KBM-7 (cell line): ENCODE measurements around the gene SUMO3.

ENCODE experiments used
- DNase-seq: peaks from one replicate; pipeline ENCODE4 v3.0.0-alpha.2; 2015
- in situ Hi-C: fragments of 300-500 bp; cut with MboI; formaldehyde crosslinking; loops from 2 replicates; pipeline ENCODE4 v1.14.3; 2020; ENCODE audit warnings: low sequenced_read_pairs, low pct_unique_long_range_greater_than_20kb, mixed read lengths

The SUMO3 gene

DNA sequence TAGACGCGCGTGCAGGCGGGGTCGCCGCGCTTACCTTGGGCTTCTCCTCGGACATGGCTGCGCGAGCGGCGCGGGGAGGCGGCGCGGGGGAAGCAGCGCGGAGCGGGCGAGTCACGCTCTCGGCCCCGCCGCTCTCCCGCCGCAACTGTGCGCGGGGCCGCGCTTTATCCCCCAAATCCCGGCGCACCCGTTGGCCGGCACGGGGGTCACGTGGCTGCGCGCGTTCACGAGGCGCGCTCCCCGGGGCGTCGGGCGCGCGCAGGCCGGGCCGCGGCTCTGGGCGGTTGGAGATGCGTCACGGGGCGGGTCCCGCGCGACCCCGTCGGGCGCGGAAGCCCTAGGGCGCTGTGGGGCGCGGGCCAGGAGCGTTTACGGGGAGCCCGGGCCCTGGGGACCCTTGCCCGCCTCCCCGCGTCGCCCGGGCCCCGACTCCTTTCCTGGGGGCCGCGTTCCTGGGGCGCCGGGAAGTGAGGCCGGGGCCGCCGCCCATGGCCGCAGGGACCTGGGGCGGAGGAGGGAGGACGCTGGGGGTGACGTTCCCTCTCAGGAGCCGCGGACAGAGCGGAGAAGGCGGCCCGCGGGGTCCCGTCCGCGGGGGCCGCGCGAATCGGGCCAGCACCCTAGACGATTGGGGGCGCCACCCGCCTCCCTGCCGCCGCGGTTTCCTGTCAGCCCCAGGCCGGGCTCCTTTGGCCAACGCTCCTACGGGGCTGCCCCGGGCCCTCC is at the start of gene SUMO3:
TSS of gene SUMO3 (minus strand) at position 149 of the 726 bp plus-strand sequence. CDS start at position 55, 94 bp downstream.
- in situ Hi-C loops: no loop called here
- DNase-seq: peak; percentile 87

- in situ Hi-C loops: no loop called here
- no peak for DNase-seq
Measured at GRCh38 chr21:44867464-44867863, 49.6 kb upstream of the SUMO3 start.

DNA sequence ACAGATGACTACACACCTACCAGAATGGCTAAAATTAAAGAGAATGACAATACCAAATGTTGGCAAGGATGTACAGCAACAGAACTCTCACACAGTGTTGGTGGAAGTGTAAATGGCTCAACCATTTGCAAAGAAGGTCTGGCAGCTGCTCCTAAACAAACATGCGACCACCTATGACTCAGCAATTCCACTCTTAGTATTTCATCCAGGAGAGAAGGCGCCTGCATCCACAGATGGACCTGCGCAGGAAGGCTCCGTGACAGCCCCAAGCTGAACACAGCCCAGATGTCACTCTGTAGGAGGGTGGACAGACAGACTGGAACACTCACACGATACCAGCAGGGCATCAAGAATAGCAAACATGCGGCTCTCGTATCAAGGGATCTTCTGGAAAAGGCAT is 48.9 kb upstream of the SUMO3 start:
- in situ Hi-C loops: no loop called here

GRCh38 chr21:44865561-44866280 is 47.9 kb upstream of the SUMO3 start:
- in situ Hi-C loops: no loop called here
- peak; percentile 62 for DNase-seq

More for the DNA sequence above, 48.9 kb upstream of the SUMO3 start:
- peak; percentile 9 for DNase-seq

- in situ Hi-C loops: no loop called here
Measured at GRCh38 chr21:44862869-44863685, 45.2 kb upstream of the SUMO3 start.

DNA sequence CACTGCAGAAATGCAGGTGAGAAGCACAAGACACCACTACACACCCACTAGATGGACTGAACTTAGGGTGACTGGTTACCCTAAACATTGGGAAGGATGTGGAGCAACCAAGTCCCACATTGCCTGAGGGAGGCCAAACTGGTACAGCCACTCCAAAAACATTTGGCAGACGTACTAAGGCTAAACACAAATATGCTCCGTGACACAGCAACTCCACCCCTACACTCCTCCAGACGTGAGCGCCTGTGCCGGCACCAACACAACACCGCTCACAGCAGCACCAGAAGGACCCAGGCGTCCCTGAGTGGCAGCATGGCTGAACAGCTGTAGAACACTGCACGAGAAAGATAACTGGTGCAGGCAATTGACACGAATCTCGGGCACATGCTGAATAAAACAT is 40.9 kb upstream of the SUMO3 start:
- no peak for DNase-seq
- in situ Hi-C loops: no loop called here

More at GRCh38 chr21:44862869-44863685, 45.2 kb upstream of the SUMO3 start:
- no peak for DNase-seq

GRCh38 chr21:44858291-44858690 is 40.4 kb upstream of the SUMO3 start:
- no peak for DNase-seq
- in situ Hi-C loops: no loop called here

- in situ Hi-C loops: no loop called here
- DNase-seq: no peak
Measured at GRCh38 chr21:44857127-44857892, 39.4 kb upstream of the SUMO3 start.

- in situ Hi-C loops: no loop called here
Measured at GRCh38 chr21:44856131-44856530, 38.3 kb upstream of the SUMO3 start.

DNA sequence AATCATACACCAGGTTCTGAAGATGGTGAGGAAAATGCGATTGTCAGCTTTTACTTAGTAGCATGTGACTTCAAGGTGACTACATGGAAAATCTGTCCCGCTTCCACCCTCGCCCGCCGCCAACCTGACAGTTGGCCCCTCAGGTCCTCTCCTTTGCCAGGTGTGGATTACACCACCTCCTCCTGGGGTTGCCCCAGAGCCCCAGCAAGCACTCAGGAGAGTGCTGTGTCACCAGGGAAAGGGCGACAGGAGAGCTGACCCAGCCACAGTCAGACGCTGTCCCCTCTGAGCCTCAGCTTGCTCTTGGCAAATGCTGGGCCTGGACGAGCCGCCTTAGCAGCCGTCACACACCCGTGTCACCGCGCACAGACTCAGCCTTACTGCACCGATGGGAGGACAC is 37.7 kb upstream of the SUMO3 start:
- in situ Hi-C loops: no loop called here
- no peak for DNase-seq

More at GRCh38 chr21:44856131-44856530, 38.3 kb upstream of the SUMO3 start:
- DNase-seq: no peak

GRCh38 chr21:44854664-44855446 is 37.0 kb upstream of the SUMO3 start:
- in situ Hi-C loops: no loop called here
- DNase-seq: no peak

DNA sequence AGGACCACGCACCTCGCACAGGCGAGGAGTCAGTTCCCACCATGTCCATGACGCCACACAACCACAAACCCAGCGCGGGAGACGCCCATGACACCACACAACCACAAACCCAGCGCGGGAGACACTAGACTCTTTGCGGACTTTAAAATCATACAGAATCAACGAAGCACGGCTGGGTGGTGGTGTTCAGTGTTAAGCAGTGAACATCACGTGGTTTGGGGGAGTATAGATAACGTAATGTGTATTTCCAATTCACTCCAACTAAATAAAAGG is 36.5 kb upstream of the SUMO3 start:
- in situ Hi-C loops: no loop called here
- no peak for DNase-seq

DNA sequence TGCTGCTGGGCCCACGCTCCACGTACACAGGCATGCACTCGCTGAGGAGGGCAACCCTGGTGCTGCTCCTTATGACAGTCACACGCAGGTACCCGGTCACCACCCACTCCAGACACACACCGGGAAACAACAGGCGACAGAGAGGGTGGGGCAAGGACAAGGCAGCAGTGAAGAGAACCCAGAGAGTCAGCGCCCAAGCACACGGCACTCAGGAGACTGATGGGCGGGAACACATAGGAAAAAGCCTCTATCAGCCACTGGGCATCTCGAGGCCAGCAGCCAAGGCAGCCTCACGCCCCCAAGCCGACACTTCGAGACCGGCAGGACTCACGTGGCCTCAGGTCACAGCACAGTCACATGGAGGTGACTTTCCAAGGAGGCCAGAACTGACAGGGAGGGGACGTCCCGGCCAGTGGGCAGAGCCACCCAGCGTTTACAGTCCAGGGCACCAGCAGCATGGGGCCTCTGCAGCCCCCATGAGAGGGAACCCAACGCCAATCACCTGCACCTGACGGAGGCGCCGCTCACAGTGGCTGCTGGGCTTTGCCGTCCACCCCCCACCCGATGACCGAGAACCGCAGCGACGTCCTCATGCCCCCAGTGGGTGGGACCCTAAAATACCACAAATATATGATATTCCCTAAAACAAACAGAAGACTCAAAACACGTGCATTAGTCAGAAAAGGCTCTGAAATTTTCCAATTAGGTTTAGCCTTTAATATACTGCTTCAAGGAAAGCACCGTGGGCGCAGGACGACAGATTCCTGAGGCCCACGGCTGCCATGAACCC is 35.9 kb upstream of the SUMO3 start:
- in situ Hi-C loops: no loop called here
- no peak for DNase-seq

DNA sequence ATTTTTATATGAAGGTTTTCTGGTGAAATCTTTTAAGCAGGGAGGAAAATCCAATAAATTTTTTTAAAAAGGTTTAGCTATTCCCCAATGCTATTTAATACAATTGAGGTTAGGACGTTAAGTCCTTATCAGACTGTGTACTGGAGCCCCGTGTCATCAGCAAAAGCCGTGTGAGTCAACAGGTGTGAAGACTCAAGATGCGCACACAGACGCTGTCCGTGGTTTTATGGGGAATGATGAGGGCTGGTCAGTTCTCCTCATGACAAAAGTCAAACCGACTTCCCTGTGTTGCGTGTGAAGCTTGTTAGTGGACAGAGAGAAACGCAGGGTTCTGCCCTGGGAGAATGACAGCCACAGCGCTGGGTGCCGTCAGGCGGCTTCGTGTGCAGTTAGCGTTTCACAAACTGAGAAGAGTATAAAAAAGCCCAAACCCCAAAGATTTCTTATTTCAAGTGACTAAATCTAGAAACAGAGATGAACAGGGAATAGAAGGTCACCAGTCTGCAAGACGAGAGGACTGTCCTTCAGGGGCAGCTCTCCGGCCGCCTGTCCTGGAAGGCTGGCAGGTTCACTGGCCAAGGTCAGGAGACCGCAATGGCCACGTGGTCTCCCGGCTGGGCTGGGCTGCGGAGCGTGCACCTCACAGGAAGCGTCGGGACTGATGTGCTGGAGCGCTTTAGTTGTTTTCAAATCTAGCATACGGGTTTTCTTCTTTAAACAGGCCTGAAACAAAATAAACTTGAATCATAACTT is 33.2 kb upstream of the SUMO3 start:
- DNase-seq: no peak
- in situ Hi-C loops: no loop called here

DNA sequence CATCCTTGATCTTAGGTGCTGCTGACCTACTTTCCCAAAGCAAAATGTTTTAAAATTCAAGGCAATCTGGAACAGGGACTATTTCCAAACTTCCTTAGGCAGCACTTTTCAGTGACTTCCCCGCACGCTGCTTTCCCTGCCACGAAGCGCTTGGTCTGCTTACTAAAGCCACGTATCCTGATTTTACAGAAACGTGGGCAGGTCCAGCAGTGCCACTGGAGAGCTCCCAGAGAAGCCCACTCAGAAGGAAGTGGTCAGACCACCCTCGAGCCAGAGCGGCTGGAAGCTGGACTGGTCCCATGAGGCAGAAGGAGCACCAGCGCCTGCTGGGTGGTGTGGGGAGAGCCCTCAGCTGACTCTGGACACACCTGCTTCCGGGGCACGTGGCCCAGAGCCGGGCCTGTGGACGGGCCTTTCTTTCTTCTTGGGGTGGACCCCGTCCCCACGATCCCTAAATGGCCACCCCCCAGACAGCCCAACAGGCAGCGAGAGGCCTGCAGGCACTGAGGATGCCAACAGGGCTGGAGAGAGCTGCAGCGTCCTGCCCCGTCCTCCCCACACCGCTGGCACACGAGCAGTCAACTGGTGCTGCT is 32.4 kb upstream of the SUMO3 start:
- no peak for DNase-seq
- in situ Hi-C loops: no loop called here

DNA sequence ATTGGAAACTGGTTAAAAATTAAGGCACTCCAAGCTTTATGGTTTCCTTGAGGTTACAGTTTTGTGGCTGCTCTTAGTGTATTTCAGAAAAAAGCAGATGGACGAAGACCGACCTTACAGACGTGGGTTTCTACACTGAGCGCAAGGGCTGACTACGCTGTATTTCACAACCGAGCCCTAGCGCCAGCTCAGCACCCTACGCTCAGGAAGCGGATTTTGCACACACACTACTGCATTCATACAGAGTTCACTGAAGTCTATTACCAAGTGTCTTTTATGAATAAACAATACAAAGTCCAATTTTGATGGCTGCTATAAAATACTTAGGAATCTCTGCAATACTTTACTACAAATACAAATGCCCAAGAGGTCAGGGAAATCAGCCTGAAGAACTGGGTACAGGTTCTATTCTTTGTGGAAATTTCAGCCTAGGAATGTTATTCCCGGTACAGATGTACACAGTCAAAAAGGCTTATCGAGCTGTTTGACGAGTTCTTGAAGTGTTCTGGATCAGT is 31.8 kb upstream of the SUMO3 start:
- in situ Hi-C loops: no loop called here
- DNase-seq: no peak
